HEK293T (cell line): Measurements from ENCODE around the gene PNMA3.

Experiments
- CTCF ChIA-PET: fragments of 350-600 bp; formaldehyde crosslinking; extraction: SDS; loops from one replicate; lab custom pipeline; 2021; ENCODE audit warnings: antibody characterized with exemption, inconsistent platforms; lab: Yijun Ruan, JAX
- POLR2A ChIA-PET: fragments of 350-600 bp; formaldehyde crosslinking; extraction: SDS; loops from one replicate; lab custom pipeline; 2020; ENCODE audit warnings: antibody characterized with exemption, inconsistent platforms; lab: Yijun Ruan, JAX
- DNase-seq: peaks from one replicate; pipeline ENCODE4 v3.0.0; 2012; ENCODE audit warnings: mixed read lengths; ENCODE audit errors: extremely low spot score
- ARNT ChIP-seq: fragments of 450-650 bp; IDR thresholded peaks from 2 replicates; pipeline ENCODE4 v1.6.1; 2017; ENCODE audit warnings: mild to moderate bottlenecking
- BHLHE40 ChIP-seq: fragments of 450-650 bp; IDR thresholded peaks from 2 replicates; pipeline ENCODE4 v1.6.1; 2016; ENCODE audit warnings: mild to moderate bottlenecking, moderate library complexity, borderline replicate concordance
- CTBP1 ChIP-seq: fragments of 450-650 bp; IDR thresholded peaks from 2 replicates; pipeline ENCODE4 v1.6.1; 2016; ENCODE audit warnings: borderline replicate concordance
- ELF4 ChIP-seq: fragments of 450-650 bp; IDR thresholded peaks from 2 replicates; pipeline ENCODE4 v1.6.1; 2017; ENCODE audit warnings: antibody characterized with exemption
- FOXA1 ChIP-seq: fragments of 450-650 bp; IDR thresholded peaks from 2 replicates; pipeline ENCODE4 v1.6.1; 2016; ENCODE audit warnings: mild to moderate bottlenecking
- FOXK2 ChIP-seq: fragments of 450-650 bp; IDR thresholded peaks from 2 replicates; pipeline ENCODE4 v1.6.1; 2016; ENCODE audit warnings: mild to moderate bottlenecking
- FOXM1 ChIP-seq: fragments of 450-650 bp; IDR thresholded peaks from 2 replicates; pipeline ENCODE4 v1.6.1; 2017; ENCODE audit warnings: mild to moderate bottlenecking, borderline replicate concordance
- HDGF ChIP-seq: fragments of 450-650 bp; IDR thresholded peaks from 2 replicates; pipeline ENCODE4 v1.6.1; 2017; ENCODE audit warnings: antibody characterized with exemption, borderline replicate concordance
- L3MBTL2 ChIP-seq: fragments of 450-650 bp; conservative IDR thresholded peaks from 2 replicates; pipeline ENCODE4 v1.6.1; 2016; ENCODE audit warnings: mild to moderate bottlenecking
- LEF1 ChIP-seq: fragments of 450-650 bp; IDR thresholded peaks from 2 replicates; pipeline ENCODE4 v1.6.1; 2017; ENCODE audit warnings: mild to moderate bottlenecking, borderline replicate concordance
- NFRKB ChIP-seq: fragments of 450-650 bp; IDR thresholded peaks from 2 replicates; pipeline ENCODE4 v1.6.1; 2016; ENCODE audit warnings: mild to moderate bottlenecking, moderate library complexity
- PKNOX1 ChIP-seq: fragments of 450-650 bp; IDR thresholded peaks from 2 replicates; pipeline ENCODE4 v1.6.1; 2016
- SP1 ChIP-seq: fragments of 450-650 bp; IDR thresholded peaks from 2 replicates; pipeline ENCODE4 v1.6.1; 2017
- SUZ12 ChIP-seq: fragments of 450-650 bp; IDR thresholded peaks from 2 replicates; pipeline ENCODE4 v1.6.1; 2016; ENCODE audit warnings: mild to moderate bottlenecking
- TARDBP ChIP-seq: fragments of 450-650 bp; IDR thresholded peaks from 2 replicates; pipeline ENCODE4 v1.6.1; 2016
- ZNF384 ChIP-seq: fragments of 450-650 bp; IDR thresholded peaks from 2 replicates; pipeline ENCODE4 v1.6.1; 2016

The PNMA3 gene

GRCh38 chrX:153030801-153031200 lies 25.5 kb upstream of the PNMA3 start:
- CTCF ChIA-PET: no interaction called here
- DNase-seq: no peak
- POLR2A ChIA-PET: no interaction called here
- TF ChIP-seq FOXA1 (no peak), ZNF384 (no peak), SUZ12 (no peak), ARNT (no peak)

GRCh38 chrX:153032397-153033118 lies 23.7 kb upstream of the PNMA3 start:
- POLR2A ChIA-PET: interaction anchor here (1.1 kb wide), 1 partner anchor 91 kb away, joined by 3 read pairs; no protein-coding TSS in a partner anchor
- CTCF ChIA-PET: interaction anchor here (0.6 to 1.3 kb wide), 9 partner anchors 8 to 921 kb away, joined by 3 to 4 read pairs (median 3); partner anchors contain the start of gene PNCK

GRCh38 chrX:153049093-153049492 lies 7.2 kb upstream of the PNMA3 start:
- TF ChIP-seq FOXM1: no peak
- no peak for TF ChIP-seq ZNF384
- no peak for TF ChIP-seq FOXA1
- no peak for TF ChIP-seq NFRKB
- no peak for TF ChIP-seq HDGF
- no peak for TF ChIP-seq ELF4
- no peak for TF ChIP-seq SP1
- TF ChIP-seq L3MBTL2: no peak
- TF ChIP-seq TARDBP: no peak
- no peak for TF ChIP-seq SUZ12
- no peak for TF ChIP-seq BHLHE40
- no peak for TF ChIP-seq PKNOX1
- TF ChIP-seq ARNT: no peak
- no peak for TF ChIP-seq FOXK2
- TF ChIP-seq CTBP1: no peak
- no peak for TF ChIP-seq LEF1
- CTCF ChIA-PET: no interaction called here
- POLR2A ChIA-PET: no interaction called here
- DNase-seq: no peak

More at GRCh38 chrX:153032397-153033118, 23.7 kb upstream of the PNMA3 start:
- DNase-seq: peak; percentile 82
- TF ChIP-seq L3MBTL2 (peak; percentile 46; the same call in 1 of the 2 replicates), ZNF384 (no peak)

GRCh38 chrX:153052534-153052933 lies 3.7 kb upstream of the PNMA3 start:
- TF ChIP-seq CTBP1 (no peak), HDGF (no peak), FOXM1 (no peak), ELF4 (no peak), ARNT (no peak), SUZ12 (no peak)
- DNase-seq: no peak
- POLR2A ChIA-PET: no interaction called here
- CTCF ChIA-PET: interaction anchor here (0.5 kb wide), 1 partner anchor 21 kb away, joined by 3 read pairs; no protein-coding TSS in a partner anchor

GRCh38 chrX:153057281-153057680 lies 1.0 kb downstream of the PNMA3 start:
- CTCF ChIA-PET: no interaction called here
- POLR2A ChIA-PET: no interaction called here
- no peak for DNase-seq

GRCh38 chrX:153059191-153060094 lies 3.2 kb downstream of the PNMA3 start:
- CTCF ChIA-PET: interaction anchor here (0.6 kb wide), 1 partner anchor 604 kb away, joined by 3 read pairs; no protein-coding TSS in a partner anchor
- no peak for DNase-seq
- TF ChIP-seq FOXA1 (no peak), ELF4 (no peak), SP1 (no peak), SUZ12 (no peak), NFRKB (no peak), ZNF384 (no peak)
- POLR2A ChIA-PET: no interaction called here

More at GRCh38 chrX:153057281-153057680, 1.0 kb downstream of the PNMA3 start:
- TF ChIP-seq SUZ12: no peak
- no peak for TF ChIP-seq FOXA1
- no peak for TF ChIP-seq HDGF
- no peak for TF ChIP-seq L3MBTL2
- TF ChIP-seq ARNT: no peak
- TF ChIP-seq PKNOX1: no peak
- TF ChIP-seq ZNF384: no peak
- TF ChIP-seq LEF1: no peak
- TF ChIP-seq TARDBP: no peak
- TF ChIP-seq ELF4: no peak
- no peak for TF ChIP-seq FOXK2
- TF ChIP-seq FOXM1: no peak
- no peak for TF ChIP-seq CTBP1
- no peak for TF ChIP-seq BHLHE40
- no peak for TF ChIP-seq SP1

GRCh38 chrX:153060095-153060445 lies 3.8 kb downstream of the PNMA3 start:
- TF ChIP-seq FOXA1 (no peak), NFRKB (no peak), LEF1 (no peak)
- DNase-seq: no peak
- POLR2A ChIA-PET: no interaction called here
- CTCF ChIA-PET: no interaction called here
